ENCODE measurements around the gene GOLPH3.
"Not testable (repeated sequence)": the region's sequence is repeated elsewhere in the genome, so short reads cannot be mapped to it uniquely, and the experiment has no call there.

The GOLPH3 gene

DNA sequence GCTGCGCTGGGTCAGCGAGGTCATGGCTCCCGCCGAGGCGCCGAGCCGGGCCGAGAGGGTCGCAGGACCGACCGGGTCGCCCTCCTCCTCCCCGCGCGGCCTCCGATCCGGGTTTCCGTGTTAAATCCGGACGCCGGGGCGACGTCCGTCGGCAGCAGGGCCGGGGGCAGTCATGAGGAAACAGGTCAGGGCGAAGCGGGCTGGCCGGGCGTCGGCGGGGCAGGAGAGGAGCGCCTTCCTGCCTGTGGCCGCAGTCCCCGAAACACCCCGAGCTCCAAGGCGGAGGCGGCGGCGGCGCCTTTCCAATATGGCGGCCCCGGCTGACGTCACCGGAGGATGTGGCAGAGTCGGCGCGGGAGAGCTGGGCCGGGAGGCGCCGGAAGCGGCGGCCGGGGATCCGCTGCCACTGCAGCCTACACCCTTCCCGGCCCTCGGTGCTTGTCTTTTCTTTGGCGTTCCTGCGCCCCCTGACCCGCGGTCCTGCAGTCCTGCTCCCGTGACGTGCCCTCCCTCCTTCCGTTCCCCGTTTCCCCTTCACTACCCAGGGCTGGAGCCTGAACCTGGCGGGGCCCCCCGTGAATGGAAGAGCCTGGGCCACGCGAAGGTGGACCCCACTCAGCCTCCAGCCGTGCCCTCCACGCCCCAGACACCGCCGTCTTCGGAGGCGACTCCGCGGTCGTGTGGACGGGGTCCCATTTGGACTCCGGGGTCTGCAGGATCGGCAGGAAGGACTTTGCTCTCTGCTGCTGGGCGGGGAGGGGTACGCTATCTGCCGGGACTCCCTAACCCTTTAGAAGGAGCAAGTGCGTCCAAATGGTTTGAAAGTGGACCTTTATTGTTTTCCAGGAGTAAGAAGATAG, at the start of gene GOLPH3:
GOLPH3 (minus strand) TSS at position 309 of the 860 bp plus-strand sequence; CDS start at position 24, 285 bp downstream.
- in situ Hi-C loops (cut with MboI; ENCODE audit: low sequenced_read_pairs, unreplicated experiment), result no loop called here
- TF ChIP-seq, protein P1, sequence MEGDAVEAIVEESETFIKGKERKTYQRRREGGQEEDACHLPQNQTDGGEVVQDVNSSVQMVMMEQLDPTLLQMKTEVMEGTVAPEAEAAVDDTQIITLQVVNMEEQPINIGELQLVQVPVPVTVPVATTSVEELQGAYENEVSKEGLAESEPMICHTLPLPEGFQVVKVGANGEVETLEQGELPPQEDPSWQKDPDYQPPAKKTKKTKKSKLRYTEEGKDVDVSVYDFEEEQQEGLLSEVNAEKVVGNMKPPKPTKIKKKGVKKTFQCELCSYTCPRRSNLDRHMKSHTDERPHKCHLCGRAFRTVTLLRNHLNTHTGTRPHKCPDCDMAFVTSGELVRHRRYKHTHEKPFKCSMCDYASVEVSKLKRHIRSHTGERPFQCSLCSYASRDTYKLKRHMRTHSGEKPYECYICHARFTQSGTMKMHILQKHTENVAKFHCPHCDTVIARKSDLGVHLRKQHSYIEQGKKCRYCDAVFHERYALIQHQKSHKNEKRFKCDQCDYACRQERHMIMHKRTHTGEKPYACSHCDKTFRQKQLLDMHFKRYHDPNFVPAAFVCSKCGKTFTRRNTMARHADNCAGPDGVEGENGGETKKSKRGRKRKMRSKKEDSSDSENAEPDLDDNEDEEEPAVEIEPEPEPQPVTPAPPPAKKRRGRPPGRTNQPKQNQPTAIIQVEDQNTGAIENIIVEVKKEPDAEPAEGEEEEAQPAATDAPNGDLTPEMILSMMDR (IDR thresholded peaks at IDR 0.05; ENCODE audit: borderline replicate concordance, control extremely low read depth, extremely low read depth, insufficient read depth, missing control alignments), result no peak
- peak; percentile 94 for DNase-seq (ENCODE audit: low spot score)

- DNase-seq (ENCODE audit: low spot score), result no peak
- TF ChIP-seq, protein P1 (IDR thresholded peaks at IDR 0.05; ENCODE audit: borderline replicate concordance, control extremely low read depth, extremely low read depth, insufficient read depth, missing control alignments), result no peak
- in situ Hi-C loops (cut with MboI; ENCODE audit: low sequenced_read_pairs, unreplicated experiment), result no loop called here
Observed at GRCh38 chr5:32222723-32223470, 48.8 kb upstream of the GOLPH3 start.

- TF ChIP-seq, protein P1 (IDR thresholded peaks at IDR 0.05; ENCODE audit: borderline replicate concordance, control extremely low read depth, extremely low read depth, insufficient read depth, missing control alignments), result no peak
- DNase-seq (ENCODE audit: low spot score), result no peak
- in situ Hi-C loops (cut with MboI; ENCODE audit: low sequenced_read_pairs, unreplicated experiment), result no loop called here
Observed at GRCh38 chr5:32217886-32218396, 43.8 kb upstream of the GOLPH3 start.

DNA sequence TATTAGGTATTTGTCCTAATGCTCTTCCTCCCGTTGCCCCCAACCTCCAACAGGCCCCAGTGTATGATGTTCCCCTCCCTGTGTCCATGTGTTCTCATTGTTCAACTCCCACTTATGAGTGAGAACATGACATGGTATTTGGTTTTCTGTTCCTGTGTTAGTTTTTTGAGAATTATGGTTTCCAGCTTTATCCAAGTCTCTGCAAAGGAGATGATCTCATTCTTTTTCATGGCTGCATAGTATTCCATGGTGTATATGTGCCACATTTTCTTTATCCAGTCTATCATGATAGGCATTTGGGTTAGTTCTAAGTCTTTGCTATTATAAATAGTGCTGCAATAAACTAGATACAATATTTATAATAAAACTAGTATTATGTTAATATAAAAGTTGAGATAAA, 40.2 kb upstream of the GOLPH3 start:
- in situ Hi-C loops (cut with MboI; ENCODE audit: low sequenced_read_pairs, unreplicated experiment); DNase-seq (ENCODE audit: low spot score): not testable (repeated sequence)

DNA sequence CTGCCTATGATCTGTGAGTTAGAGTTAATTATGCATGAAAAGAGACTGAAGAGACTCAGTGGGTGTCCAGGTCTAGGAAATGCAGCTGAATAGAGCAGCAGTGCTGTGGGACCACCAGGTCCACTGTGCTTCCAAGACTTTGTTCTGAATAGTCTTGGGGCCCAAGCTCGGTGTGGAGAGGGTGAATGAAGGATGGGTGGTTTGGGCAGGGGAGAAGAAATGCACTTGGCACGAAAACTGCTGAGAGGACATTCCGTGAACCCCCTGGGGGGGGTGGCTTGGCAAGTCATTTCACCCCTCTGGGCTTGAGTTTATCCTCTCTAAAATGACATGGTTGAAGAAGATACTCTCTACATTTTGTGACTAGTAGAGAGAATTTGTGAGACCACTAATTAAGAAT, 36.0 kb upstream of the GOLPH3 start:
- TF ChIP-seq, protein P1 (IDR thresholded peaks at IDR 0.05; ENCODE audit: borderline replicate concordance, control extremely low read depth, extremely low read depth, insufficient read depth, missing control alignments), result no peak
- no peak for DNase-seq (ENCODE audit: low spot score)
- in situ Hi-C loops (cut with MboI; ENCODE audit: low sequenced_read_pairs, unreplicated experiment), result no loop called here

DNA sequence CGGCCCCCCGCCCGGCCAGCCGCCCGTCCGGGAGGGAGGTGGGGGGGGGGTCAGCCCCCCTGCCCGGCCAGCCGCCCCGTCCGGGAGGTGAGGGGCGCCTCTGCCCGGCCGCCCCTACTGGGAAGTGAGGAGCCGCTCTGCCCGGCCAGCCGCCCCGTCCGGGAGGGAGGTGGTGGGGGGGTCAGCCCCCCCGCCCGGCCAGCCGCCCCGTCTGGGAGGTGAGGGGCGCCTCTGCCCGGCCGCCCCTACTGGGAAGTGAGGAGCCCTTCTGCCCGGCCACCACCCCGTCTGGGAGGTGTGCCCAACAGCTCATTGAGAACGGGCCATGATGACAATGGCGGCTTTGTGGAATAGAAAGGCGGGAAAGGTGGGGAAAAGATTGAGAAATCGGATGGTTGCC, 34.7 kb upstream of the GOLPH3 start:
- in situ Hi-C loops (cut with MboI; ENCODE audit: low sequenced_read_pairs, unreplicated experiment); DNase-seq (ENCODE audit: low spot score): not testable (repeated sequence)

- TF ChIP-seq, protein P1 (IDR thresholded peaks at IDR 0.05; ENCODE audit: borderline replicate concordance, control extremely low read depth, extremely low read depth, insufficient read depth, missing control alignments), result no peak
- DNase-seq (ENCODE audit: low spot score), result no peak
- in situ Hi-C loops (cut with MboI; ENCODE audit: low sequenced_read_pairs, unreplicated experiment), result no loop called here
Observed at GRCh38 chr5:32207355-32207634, 33.2 kb upstream of the GOLPH3 start.

All from GM13976 (cell line).